Kidney capillary endothelial cell (primary cell): Measurements from ENCODE around the gene CD300A.
"Not testable (repeated sequence)": the region's sequence is repeated elsewhere in the genome, so short reads cannot be mapped to it uniquely, and the experiment has no call there.

ENCODE experiments used
- DNase-seq: peaks from one replicate; pipeline ENCODE4 v3.0.0-alpha.2; 2018; ENCODE audit warnings: low spot score

Gene CD300A

GRCh38 chr17:74518413-74518981 is 52.1 kb downstream of the CD300A start:
- DNase-seq: not testable (repeated sequence)

GRCh38 chr17:74520016-74520434 is 53.6 kb downstream of the CD300A start:
- no peak for DNase-seq

- DNase-seq: no peak
Observed at GRCh38 chr17:74520790-74521480, 54.5 kb downstream of the CD300A start.

GRCh38 chr17:74521701-74522201 is 55.3 kb downstream of the CD300A start:
- DNase-seq: no peak

GRCh38 chr17:74522381-74523105 is 56.1 kb downstream of the CD300A start:
- DNase-seq: no peak

- no peak for DNase-seq
Observed at GRCh38 chr17:74523308-74523707, 56.9 kb downstream of the CD300A start.

GRCh38 chr17:74524653-74525464 is 58.4 kb downstream of the CD300A start:
- no peak for DNase-seq

GRCh38 chr17:74525465-74525725 is 59.0 kb downstream of the CD300A start:
- DNase-seq: no peak

- no peak for DNase-seq
Observed at GRCh38 chr17:74525781-74526288, 59.4 kb downstream of the CD300A start.

GRCh38 chr17:74526681-74527080 is 60.2 kb downstream of the CD300A start:
- DNase-seq: no peak

GRCh38 chr17:74527081-74527480 is 60.6 kb downstream of the CD300A start:
- DNase-seq: no peak

GRCh38 chr17:74527756-74528155 is 61.3 kb downstream of the CD300A start:
- DNase-seq: no peak

- no peak for DNase-seq
Observed at GRCh38 chr17:74528491-74529199, 62.2 kb downstream of the CD300A start.

- no peak for DNase-seq
Observed at GRCh38 chr17:74529243-74529642, 62.8 kb downstream of the CD300A start.

- DNase-seq: no peak
Observed at GRCh38 chr17:74530831-74531150, 64.4 kb downstream of the CD300A start.

GRCh38 chr17:74531231-74531761 is 64.9 kb downstream of the CD300A start, which contains the start of gene CD300LB:
TSS of gene CD300LB (minus strand) at chr17:74531475. CDS start at chr17:74531350, 125 bp downstream.
- no peak for DNase-seq

GRCh38 chr17:74532115-74532514 is 65.7 kb downstream of the CD300A start:
- no peak for DNase-seq
